C4-2B (cell line): ENCODE data around the gene BNC2.

Source experiments
- ZFX ChIP-seq: fragments of 450-650 bp; IDR thresholded peaks from 2 replicates; pipeline ENCODE4 v1.6.1; 2017
- TF ChIP-seq, protein P1 (sequence below): fragments of 450-650 bp; conservative IDR thresholded peaks from 2 replicates; pipeline ENCODE4 v1.5.1; 2017; ENCODE audit warnings: mild to moderate bottlenecking

- TF ChIP-seq, protein P1, sequence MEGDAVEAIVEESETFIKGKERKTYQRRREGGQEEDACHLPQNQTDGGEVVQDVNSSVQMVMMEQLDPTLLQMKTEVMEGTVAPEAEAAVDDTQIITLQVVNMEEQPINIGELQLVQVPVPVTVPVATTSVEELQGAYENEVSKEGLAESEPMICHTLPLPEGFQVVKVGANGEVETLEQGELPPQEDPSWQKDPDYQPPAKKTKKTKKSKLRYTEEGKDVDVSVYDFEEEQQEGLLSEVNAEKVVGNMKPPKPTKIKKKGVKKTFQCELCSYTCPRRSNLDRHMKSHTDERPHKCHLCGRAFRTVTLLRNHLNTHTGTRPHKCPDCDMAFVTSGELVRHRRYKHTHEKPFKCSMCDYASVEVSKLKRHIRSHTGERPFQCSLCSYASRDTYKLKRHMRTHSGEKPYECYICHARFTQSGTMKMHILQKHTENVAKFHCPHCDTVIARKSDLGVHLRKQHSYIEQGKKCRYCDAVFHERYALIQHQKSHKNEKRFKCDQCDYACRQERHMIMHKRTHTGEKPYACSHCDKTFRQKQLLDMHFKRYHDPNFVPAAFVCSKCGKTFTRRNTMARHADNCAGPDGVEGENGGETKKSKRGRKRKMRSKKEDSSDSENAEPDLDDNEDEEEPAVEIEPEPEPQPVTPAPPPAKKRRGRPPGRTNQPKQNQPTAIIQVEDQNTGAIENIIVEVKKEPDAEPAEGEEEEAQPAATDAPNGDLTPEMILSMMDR: no peak
- no peak for TF ChIP-seq ZFX
These were observed 275.2 kb downstream of the BNC2 start for GRCh38 chr9:16595227-16595626.
